Stomach smooth muscle (tissue), 2 donors: ENCODE data around the gene BRSK1.

Experiments used
- H3K27ac ChIP-seq: one replicate; pipeline ENCODE4 v1.7.0; 2013; ENCODE audit warnings: mild to moderate bottlenecking, low read length, inconsistent platforms
- H3K27me3 ChIP-seq, 2 donors: one replicate each; pipeline ENCODE4 v1.7.0; 2013; ENCODE audit warnings: low read length in 2 of 2; ENCODE audit not compliant: insufficient read depth in 2 of 2, control insufficient read depth in 1 of 2
- H3K36me3 ChIP-seq, 2 donors: one replicate each; pipeline ENCODE4 v1.7.0; 2013; ENCODE audit warnings: low read length in 2 of 2; ENCODE audit not compliant: control insufficient read depth in 2 of 2, insufficient read depth in 2 of 2
- H3K4me1 ChIP-seq: one replicate; pipeline ENCODE4 v1.7.0; 2013; ENCODE audit warnings: low read length; ENCODE audit not compliant: control insufficient read depth, insufficient read depth
- H3K4me3 ChIP-seq, 2 donors: one replicate each; pipeline ENCODE4 v1.7.0; 2013; ENCODE audit warnings: low read length in 2 of 2
- H3K9ac ChIP-seq, 2 donors: one replicate each; pipeline ENCODE4 v1.7.0; 2013; ENCODE audit warnings: low read length in 2 of 2, mild to moderate bottlenecking in 1 of 2
- H3K9me3 ChIP-seq, 2 donors: one replicate each; pipeline ENCODE4 v1.7.0; 2013; ENCODE audit warnings: low read length in 2 of 2; ENCODE audit not compliant: control insufficient read depth in 2 of 2
- donor health status: healthy.
- donor health status: Pancreatic carcinoma.

Gene BRSK1

DNA sequence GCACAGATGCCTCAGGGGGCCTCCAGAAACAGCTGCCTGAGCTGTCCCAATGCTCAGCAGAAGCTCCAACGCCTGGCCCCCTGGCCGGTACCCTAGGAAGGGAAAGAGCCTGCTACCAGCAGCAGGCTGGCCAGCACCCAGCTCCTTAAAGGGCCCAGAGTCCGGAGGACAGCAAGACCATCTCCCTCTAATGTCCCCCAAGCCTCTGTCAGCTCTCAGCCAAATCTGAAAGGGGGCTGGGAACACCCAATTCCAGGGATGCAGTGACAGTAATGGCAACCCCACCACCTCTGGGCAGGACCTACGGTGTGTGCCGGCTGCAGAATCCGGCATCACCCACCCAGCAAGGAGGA is 29.2 kb upstream of the BRSK1 start:
- Histone ChIP-seq H3K27me3 (no peaks in the 10 kb centered on the region), H3K9me3 (no peaks in the 10 kb centered on the region), H3K9ac (no peak overlapping the region), H3K27ac (no peak overlapping the region), H3K4me3 (peak overlapping the region in 1 of 2 donors; percentile 29), H3K4me1 (peaks cover 49% of the 10 kb centered on the region), H3K36me3 (peaks cover 0 to 5% of the 10 kb centered on the region in 2 donors)

DNA sequence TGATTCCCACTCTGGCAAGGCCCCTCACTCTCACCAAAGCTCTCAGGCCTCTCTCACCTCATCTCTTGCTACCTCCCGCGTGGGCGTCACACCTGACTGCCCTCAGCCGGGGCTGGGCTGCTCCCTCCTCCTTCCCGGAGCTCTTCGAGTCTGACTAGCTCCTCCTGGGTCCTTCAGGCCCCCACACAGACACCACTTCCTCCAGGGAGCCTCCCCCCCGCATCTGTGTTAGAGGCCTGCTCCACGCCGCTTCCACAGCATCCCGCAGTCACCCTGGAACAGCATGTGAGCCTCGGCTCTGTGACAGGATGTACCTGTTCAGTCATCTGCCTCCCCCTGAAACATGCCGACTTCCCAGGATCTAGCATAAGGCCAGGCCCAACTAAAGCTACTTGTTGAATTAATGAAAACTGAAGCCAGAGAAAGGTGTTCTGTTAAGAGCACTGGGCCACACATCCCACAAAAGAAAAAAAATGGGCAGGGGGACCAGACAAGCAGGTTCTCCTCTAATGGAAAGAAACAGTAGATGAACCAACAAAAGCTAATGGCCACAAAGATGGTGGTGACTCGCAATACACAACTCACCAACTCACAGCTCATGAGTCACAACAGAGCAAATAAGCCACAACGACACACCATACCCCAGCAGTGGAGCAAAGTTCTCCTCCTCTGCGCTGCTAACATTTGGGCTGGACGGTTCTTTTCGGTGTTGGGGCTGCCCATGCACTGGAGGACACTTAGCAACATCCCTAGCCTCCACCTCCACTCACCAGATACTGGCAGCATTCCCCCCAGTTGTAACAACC is 28.0 kb upstream of the BRSK1 start:
- Histone ChIP-seq H3K36me3 (peaks cover 0 to 5% of the 10 kb centered on the region in 2 donors), H3K4me3 (peak overlapping the region in 1 of 2 donors; percentile 86), H3K9ac (peak overlapping the region in 1 of 2 donors; percentile 13), H3K27ac (no peak overlapping the region), H3K9me3 (no peaks in the 10 kb centered on the region), H3K27me3 (no peaks in the 10 kb centered on the region), H3K4me1 (peaks cover 55% of the 10 kb centered on the region)

DNA sequence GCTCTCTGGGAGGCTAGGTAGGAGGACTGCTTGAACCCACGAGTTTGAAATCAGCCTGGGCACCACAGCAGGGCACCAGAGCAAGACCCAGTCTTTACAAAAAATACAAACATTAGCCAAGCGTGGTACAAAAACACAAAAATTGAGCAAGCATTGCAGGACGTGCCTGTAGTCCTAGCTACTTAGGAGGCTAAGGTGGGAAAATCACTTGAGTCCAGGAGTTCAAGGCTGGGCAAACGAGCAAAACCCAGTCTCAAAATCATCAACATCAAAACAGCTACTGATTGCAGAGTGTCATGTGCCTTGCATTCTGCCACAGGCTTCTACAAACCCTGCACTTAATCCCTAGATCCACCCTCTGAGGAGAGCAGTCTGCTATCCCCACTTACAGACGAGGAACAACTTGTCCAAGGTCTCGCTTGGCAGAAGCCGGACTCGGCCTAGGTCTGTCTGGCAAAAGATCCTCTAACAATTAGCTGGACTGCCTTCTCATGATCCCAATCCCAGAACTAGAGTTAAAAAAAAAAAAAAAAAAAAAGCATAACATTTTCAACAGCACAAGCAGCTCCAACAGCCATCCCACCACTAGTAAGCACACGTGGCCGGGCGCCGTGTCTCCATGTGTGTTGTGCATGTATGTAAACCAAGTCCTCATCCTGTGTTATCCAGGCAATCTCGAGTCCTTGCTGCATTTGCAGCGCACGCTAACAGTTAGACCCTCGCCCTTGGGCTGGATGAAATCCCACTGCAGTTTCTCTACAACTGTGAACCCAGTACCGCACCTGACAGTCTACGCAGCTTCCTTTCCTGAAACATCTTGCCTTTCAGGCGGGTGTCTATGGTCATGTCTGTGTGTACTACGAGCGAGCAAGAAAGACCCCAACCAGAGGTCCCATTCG is 27.0 kb upstream of the BRSK1 start:
- peak overlapping the region; percentile 73 to 86 for H3K4me3 ChIP-seq
- H3K9ac ChIP-seq = peak overlapping the region; percentile 79 to 86
- no peaks in the 10 kb centered on the region for H3K9me3 ChIP-seq
- no peak overlapping the region for H3K27ac ChIP-seq
- H3K4me1 ChIP-seq = peaks cover 50% of the 10 kb centered on the region
- peaks cover 0 to under 1% of the 10 kb centered on the region in 2 donors for H3K36me3 ChIP-seq
- no peaks in the 10 kb centered on the region for H3K27me3 ChIP-seq

DNA sequence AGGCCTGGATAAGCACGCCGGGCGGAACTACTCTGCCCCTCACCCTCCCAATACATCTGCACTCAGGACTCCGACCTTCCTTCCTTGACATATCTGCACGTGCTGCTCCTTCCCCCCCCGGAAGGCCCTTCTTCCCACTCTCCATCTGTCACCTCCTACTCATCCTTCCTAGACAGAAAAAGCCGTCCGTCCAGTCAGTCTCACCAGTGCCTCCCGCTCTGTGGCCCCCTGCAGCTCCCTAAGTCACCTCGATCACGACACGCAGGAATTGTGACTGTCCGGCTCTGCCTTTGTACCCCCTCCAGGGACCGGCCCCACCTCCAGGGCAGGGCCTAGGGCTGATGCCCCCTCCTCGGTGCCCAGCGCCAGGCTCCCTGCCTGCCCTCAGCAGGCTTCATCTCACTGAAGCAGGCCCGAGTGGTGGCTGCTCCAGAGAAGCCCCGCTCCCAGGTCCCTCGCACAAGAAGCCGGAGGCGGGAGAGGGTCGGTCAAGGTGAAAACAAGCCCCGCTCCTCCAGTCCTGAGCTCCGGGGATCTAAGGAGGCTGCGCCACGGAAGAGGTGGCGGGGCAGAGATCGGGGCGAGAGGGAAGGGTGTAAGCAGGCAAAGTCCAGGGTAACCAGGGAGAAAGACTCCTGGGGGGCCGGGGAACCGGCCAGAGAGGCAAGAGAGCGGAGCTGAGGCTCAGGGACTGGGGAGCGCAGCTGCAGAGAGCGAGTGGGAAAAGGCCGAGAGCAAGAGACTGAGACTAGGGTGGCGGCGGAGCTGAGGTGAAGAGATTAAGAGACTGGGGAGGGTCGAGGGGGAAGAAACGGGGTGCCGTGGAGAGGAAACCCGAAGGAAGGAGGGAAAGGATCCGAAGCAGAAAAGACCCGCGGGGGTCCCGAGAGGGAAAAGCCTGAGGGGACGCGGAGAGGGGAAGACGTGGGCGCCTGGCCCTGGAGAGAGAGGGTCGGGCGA is 26.1 kb upstream of the BRSK1 start:
- Histone ChIP-seq H3K4me1 (peaks cover 49% of the 10 kb centered on the region), H3K27ac (peak overlapping the region; percentile 46), H3K27me3 (no peaks in the 10 kb centered on the region), H3K9ac (peak overlapping the region; percentile 79 to 86), H3K4me3 (peak overlapping the region; percentile 73 to 86), H3K9me3 (no peaks in the 10 kb centered on the region), H3K36me3 (no peaks in the 10 kb centered on the region)

DNA sequence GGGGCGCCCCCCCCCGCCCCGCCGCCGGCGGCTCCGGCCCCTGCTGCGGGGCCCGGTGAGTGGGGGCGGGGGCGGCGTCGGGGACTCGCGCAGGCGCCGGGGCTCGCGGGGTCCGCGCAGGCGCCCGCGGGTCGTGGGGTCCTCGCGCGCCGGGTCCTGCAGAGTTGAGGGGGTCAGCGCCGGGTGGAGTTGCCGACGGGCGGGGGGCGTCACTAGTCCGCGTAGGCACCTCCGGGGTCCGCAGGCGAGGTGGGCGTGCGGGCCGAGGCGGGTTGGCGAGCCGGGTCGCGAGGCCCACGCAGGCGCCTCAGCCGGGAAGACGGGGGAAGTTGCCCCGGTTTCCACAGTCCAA is 25.3 kb upstream of the BRSK1 start:
- peak overlapping the region; percentile 86 to 90 for H3K9ac ChIP-seq
- no peaks in the 10 kb centered on the region for H3K9me3 ChIP-seq
- H3K4me1 ChIP-seq = peaks cover 49% of the 10 kb centered on the region
- H3K27me3 ChIP-seq = no peaks in the 10 kb centered on the region
- H3K4me3 ChIP-seq = peak overlapping the region; percentile 81 to 86
- H3K27ac ChIP-seq = peak overlapping the region; percentile 92
- peaks cover 0 to 3% of the 10 kb centered on the region in 2 donors for H3K36me3 ChIP-seq

DNA sequence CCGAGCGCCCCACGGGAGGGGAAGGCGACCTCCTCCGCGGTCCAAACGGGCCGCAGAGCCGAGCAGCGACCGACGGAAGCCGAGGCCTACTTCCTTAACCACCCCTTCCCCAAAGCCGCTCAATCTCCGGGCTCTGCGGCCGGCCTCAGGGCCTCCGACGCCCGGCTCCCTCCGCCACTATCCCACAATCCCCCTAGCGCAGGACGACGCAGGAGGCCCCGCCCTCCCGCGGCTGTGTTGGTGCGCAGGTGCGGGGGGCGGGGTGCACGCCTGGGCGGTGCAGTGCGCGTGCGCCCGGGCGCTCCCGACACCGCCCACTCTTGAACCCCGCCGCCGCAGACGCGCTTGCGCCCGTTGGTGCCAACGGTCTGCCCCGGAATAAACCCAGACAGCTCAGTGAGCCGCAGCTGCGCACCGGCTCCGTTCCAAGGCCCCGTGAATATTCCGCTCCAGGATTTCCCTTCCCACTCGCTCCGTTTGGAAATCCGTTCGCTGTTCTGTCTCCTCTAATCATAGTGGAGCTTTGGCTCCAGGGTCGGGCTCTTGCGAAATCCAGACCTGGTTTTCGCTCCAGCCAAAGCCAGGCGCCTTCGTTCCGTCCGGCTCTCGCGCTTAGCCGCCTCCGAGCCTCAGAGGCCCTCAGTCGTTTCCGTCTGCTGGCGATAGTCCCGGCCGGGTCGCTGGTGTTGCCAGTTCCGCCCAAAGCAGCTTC is 24.8 kb upstream of the BRSK1 start, which contains the start of gene PPP6R1:
Gene PPP6R1 (minus strand): TSS at position 190 of the 712 bp plus-strand sequence. CDS start 11,914 bp downstream, outside the sequence.
- H3K4me1 ChIP-seq = peaks cover 46% of the 10 kb centered on the region
- H3K9ac ChIP-seq = peak within 1 kb of the TSS; percentile 86 to 90
- no peaks in the 10 kb centered on the region for H3K27me3 ChIP-seq
- no peaks in the 10 kb centered on the region for H3K9me3 ChIP-seq
- H3K27ac ChIP-seq = peak within 1 kb of the TSS; percentile 92
- peaks cover 0 to 4% of the 10 kb centered on the region in 2 donors for H3K36me3 ChIP-seq
- peak within 1 kb of the TSS; percentile 81 to 86 for H3K4me3 ChIP-seq

DNA sequence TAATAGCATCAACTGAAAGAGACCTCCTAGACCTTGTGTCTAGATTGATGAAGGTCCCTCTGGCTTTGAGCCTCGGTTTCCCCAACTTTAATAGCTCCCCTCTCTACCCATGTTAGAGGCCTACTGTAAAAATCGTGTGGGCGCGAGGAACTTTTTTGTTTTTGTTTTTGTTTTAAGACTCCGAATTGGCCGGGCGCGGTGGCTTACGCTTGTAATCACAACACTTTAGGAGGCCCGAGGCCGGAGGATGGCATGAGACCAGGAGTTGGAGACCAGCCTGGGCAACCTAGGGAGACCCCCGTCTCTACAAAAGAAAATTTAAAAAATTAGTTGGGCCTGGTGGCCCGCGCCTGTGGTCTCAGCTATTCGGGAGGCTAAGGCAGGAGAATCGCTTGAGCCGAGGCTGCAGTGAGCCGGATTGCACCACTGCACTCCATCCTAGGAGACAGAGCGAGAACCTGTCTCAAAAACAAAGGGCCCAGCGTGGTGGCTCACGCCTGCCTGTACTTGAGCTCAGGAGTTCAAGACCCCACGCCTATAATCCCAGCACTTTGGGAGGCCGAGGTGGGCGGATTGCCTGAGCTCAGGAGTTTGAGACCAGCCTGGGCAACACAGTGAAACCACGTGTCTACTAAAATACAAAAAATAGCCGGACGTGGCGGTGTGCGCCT is 24.1 kb upstream of the BRSK1 start:
- Histone ChIP-seq H3K9me3 (no peaks in the 10 kb centered on the region), H3K27ac (peak overlapping the region; percentile 92), H3K9ac (peak overlapping the region; percentile 74 to 90), H3K27me3 (no peaks in the 10 kb centered on the region), H3K36me3 (peaks cover 0 to 4% of the 10 kb centered on the region in 2 donors), H3K4me3 (peak overlapping the region; percentile 56 to 86), H3K4me1 (peaks cover 43% of the 10 kb centered on the region)

DNA sequence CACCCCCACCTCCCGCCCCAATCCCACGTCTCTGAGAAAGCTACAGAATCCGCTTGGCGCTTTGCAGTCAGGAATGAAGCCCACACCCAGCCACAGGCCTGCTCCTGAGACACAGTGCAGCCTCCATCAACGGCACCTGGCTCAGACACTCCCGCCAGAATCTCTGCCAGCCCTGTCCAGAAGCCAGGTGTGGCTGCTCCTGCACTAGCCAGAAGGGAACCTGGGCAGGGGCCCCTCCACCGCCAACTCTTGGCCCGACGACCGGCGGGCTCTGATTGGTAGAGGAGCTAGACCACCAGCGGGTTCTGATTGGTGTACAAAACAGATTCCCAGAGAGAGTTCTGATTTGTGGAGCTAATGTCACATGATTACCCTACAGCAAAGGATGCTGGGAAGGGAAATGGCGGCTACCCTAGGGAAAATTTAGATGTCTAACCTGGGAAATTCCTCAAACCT is 22.1 kb upstream of the BRSK1 start:
- Histone ChIP-seq H3K4me1 (peaks cover 24% of the 10 kb centered on the region), H3K4me3 (no peak overlapping the region), H3K27ac (no peak overlapping the region), H3K27me3 (no peaks in the 10 kb centered on the region), H3K9ac (no peak overlapping the region), H3K9me3 (no peaks in the 10 kb centered on the region), H3K36me3 (peaks cover 2 to 4% of the 10 kb centered on the region in 2 donors)

DNA sequence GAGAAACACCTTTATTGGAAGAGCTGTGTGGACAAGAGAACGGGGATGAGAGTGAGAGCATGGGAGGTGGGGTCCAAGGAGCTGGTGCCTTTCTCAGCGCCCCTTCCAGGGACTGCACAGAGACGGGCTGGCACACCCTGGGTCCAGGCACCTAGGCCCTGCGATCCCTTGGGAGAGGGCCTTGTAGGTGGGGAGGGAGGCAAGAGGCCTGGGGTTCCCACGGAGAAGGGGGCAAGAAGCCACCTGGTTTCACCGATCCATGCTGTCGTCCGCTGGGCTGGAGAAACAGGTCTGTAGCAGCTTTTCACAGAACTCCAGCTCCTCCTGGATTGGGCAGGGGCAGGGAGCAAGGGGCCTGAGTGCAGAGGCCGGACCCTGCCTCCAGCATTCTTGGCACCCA is 21.4 kb upstream of the BRSK1 start:
- peaks cover 18% of the 10 kb centered on the region for H3K4me1 ChIP-seq
- no peak overlapping the region for H3K4me3 ChIP-seq
- no peaks in the 10 kb centered on the region for H3K27me3 ChIP-seq
- H3K9ac ChIP-seq = no peak overlapping the region
- H3K27ac ChIP-seq = no peak overlapping the region
- H3K36me3 ChIP-seq = peaks cover 2 to 4% of the 10 kb centered on the region in 2 donors
- H3K9me3 ChIP-seq = no peaks in the 10 kb centered on the region
